PC-3 (cell line): Measurements from ENCODE around the gene ABL1.

Experiments used
- CTCF ChIP-seq: fragments of 300-600 bp; sonication (generic); conservative IDR thresholded peaks from 2 replicates; pipeline ENCODE4 v1.5.1; 2017; ENCODE audit warnings: antibody characterized with exemption, low read depth, mild to moderate bottlenecking, low read length
- EZH2 ChIP-seq: fragments of 300-600 bp; sonication (generic); IDR thresholded peaks from one replicate; pipeline ENCODE4 v1.6.1; 2017; ENCODE audit warnings: antibody characterized with exemption, mild to moderate bottlenecking, low read length; ENCODE audit not compliant: unreplicated experiment
- EZH2phosphoT487 ChIP-seq: fragments of 300-600 bp; sonication (generic); IDR thresholded peaks from 2 replicates; pipeline ENCODE4 v1.6.1; 2018; ENCODE audit warnings: mild to moderate bottlenecking, antibody characterized with exemption, low read length, borderline replicate concordance

GRCh38 chr9:130862217-130862616 lies 27.2 kb downstream of the ABL1 start:
- TF ChIP-seq CTCF (no peak), EZH2 (no peak), EZH2phosphoT487 (no peak)
